Measurements from ENCODE around the gene SLC6A7. TPM values are rescaled to one million over a fixed set of nuclear protein-coding genes. Genes with fewer than 3 reads are reported as not detected.

SLC6A7 gene
- polyA plus RNA-seq, 1 of the 3 experiments (the other 2 are of a cell fraction) = not detected

DNA sequence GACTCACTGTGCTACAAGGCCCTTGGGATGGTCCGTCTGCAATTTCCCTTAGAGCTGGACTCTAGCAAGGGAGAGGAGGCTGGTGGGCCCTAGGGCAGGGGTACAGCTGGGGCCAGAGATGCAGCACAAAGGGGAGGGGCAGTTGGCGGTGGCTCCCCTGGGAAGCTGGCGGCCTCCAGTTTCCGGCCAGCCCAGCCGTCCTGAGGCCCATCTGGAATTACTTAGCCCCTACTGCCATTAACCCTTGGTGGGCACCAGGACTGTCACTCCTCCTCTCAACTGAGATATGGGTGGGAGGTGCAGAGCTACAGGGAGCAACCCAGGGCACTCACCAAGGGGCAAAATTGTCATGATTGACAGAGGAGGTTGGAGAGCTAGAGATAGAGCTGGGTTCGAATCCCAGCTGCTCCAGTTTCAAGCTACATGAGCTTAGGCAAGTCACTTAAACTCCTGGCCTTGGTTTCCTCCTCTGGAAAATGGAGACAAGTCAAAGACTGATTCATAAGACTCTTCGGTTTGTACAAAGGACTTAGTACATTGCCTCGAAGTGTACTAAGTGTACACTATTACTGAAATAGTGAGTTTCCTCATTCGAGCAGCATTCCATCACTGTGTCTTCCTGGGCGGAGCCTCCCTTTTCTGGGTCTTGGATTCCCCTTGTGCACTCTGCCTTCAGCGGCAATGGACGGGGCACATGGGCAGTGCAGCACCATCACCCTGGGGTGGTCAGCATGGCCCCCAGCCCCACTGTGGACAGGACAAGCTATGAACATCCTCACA lies 31.5 kb upstream of the SLC6A7 start (continued):
- TF ChIP-seq POLR2AphosphoS5 (IDR thresholded peaks at IDR 0.05; ENCODE audit: low read depth, low read length) = peak; percentile 66; the same call in 1 of the 2 replicates
- TF ChIP-seq SMC3 (IDR thresholded peaks at IDR 0.05; ENCODE audit: low read depth, low read length) = 0 out of 2 replicates have a peak, but pooled peaks have one; percentile 10
- TF ChIP-seq FOSL2 (IDR thresholded peaks at IDR 0.05; ENCODE audit: borderline replicate concordance, low read depth) = no peak
- TF ChIP-seq TEAD4 (IDR thresholded peaks at IDR 0.05; ENCODE audit: borderline replicate concordance, insufficient read depth) = 0 out of 2 replicates have a peak, but pooled peaks have one; percentile 14
- peak; percentile 44; the same call in 1 of the 2 replicates for TF ChIP-seq NFIC (IDR thresholded peaks at IDR 0.05; ENCODE audit: borderline replicate concordance)
- peak; percentile 97 for TF ChIP-seq TCF12 (IDR thresholded peaks at IDR 0.05)
- TF ChIP-seq CHD2 (IDR thresholded peaks at IDR 0.05; ENCODE audit: low read length, partially characterized antibody) = peak; percentile 81
- TF ChIP-seq, protein P1, sequence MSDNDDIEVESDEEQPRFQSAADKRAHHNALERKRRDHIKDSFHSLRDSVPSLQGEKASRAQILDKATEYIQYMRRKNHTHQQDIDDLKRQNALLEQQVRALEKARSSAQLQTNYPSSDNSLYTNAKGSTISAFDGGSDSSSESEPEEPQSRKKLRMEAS (IDR thresholded peaks at IDR 0.05; ENCODE audit: low read depth) = peak; percentile 32; the same call in 1 of the 2 replicates
- no peak; the same call in 1 of the 2 replicates for TF ChIP-seq RAD21 (IDR thresholded peaks at IDR 0.05; ENCODE audit: low read length)
- no peak for TF ChIP-seq MEF2A (IDR thresholded peaks at IDR 0.05; ENCODE audit: borderline replicate concordance, low read depth)
- TF ChIP-seq, protein P2, sequence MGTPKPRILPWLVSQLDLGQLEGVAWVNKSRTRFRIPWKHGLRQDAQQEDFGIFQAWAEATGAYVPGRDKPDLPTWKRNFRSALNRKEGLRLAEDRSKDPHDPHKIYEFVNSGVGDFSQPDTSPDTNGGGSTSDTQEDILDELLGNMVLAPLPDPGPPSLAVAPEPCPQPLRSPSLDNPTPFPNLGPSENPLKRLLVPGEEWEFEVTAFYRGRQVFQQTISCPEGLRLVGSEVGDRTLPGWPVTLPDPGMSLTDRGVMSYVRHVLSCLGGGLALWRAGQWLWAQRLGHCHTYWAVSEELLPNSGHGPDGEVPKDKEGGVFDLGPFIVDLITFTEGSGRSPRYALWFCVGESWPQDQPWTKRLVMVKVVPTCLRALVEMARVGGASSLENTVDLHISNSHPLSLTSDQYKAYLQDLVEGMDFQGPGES (IDR thresholded peaks at IDR 0.05; ENCODE audit: low read depth, low read length) = no peak

DNA sequence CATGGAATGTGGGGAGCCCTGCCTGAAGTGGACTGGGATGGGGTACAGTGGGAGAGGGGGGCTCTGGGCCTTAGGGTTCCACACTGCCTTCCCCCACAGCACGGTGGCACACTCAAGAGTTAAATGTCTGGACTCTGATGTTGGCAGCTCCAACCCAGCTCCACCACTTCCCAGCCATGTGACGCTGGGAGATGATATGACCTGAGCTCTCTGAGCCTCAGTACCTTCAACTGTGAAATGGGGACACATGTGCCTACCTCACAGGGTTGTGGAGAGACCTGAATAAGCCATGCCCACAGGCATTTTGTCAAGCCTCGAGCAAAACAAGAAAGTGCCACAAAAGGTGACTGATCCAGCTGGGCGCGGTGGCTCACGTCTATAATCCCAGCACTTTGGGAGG lies 30.8 kb upstream of the SLC6A7 start:
- Histone ChIP-seq H3K9me3 (no peaks in the 10 kb centered on the region), H3K36me3 (replicated peaks in 1 of 2; ENCODE audit: control insufficient read depth in 1 of 2, insufficient read depth in 2 of 2, low read length in 1 of 2) (peaks cover 0 to 1% of the 10 kb centered on the region in 2 experiments), H3K4me1 (ENCODE audit: control insufficient read depth in 1 of 2, insufficient read depth in 2 of 2, low read depth in 1 of 2, low read length in 1 of 2) (peaks cover 31 to 69% of the 10 kb centered on the region in 2 experiments), H4K20me1 (ENCODE audit: insufficient read depth) (no peaks in the 10 kb centered on the region; the same call in 1 of the 2 replicates), H3K9me2 (no peaks in the 10 kb centered on the region), H3K79me2 (ENCODE audit: insufficient read depth) (peaks cover 15% of the 10 kb centered on the region), H3K4me2 (peak overlapping the region; percentile 23; the same call in 1 of the 2 replicates), H3K9ac (no peak overlapping the region), H3K27me3 (ENCODE audit: insufficient read depth) (no peaks in the 10 kb centered on the region), H3F3A (replicated peaks; ENCODE audit: insufficient read depth) (peaks cover 32% of the 10 kb centered on the region), H2AFZ (ENCODE audit: low read depth) (no peak overlapping the region), H3K27ac (ENCODE audit: low read depth in 2 of 2, low read length in 1 of 2) (peak overlapping the region; percentile 94 to 96; a peak in 3 of 4 replicates), H3K4me3 (ENCODE audit: low read depth in 2 of 2, low read length in 1 of 2) (no peak overlapping the region)
- DNase-seq = no peak
- POLR2A ChIA-PET = interaction anchor here (1.1 kb wide), 1 partner anchor 17 kb away, joined by 3 read pairs; no protein-coding TSS in a partner anchor
- no peak for TF ChIP-seq NFIC (IDR thresholded peaks at IDR 0.05; ENCODE audit: borderline replicate concordance)
- no peak for TF ChIP-seq CHD2 (IDR thresholded peaks at IDR 0.05; ENCODE audit: low read length, partially characterized antibody)
- no peak for TF ChIP-seq TAF1 (IDR thresholded peaks at IDR 0.05; ENCODE audit: borderline replicate concordance, low read depth, low read length)
- no peak for TF ChIP-seq ELF1 (IDR thresholded peaks at IDR 0.05)
- TF ChIP-seq, protein P1 (IDR thresholded peaks at IDR 0.05; ENCODE audit: low read depth) = no peak
- no peak for TF ChIP-seq RAD21 (IDR thresholded peaks at IDR 0.05; ENCODE audit: low read length)
- TF ChIP-seq SMC3 (IDR thresholded peaks at IDR 0.05; ENCODE audit: low read depth, low read length) = no peak
- TF ChIP-seq, protein P3, sequence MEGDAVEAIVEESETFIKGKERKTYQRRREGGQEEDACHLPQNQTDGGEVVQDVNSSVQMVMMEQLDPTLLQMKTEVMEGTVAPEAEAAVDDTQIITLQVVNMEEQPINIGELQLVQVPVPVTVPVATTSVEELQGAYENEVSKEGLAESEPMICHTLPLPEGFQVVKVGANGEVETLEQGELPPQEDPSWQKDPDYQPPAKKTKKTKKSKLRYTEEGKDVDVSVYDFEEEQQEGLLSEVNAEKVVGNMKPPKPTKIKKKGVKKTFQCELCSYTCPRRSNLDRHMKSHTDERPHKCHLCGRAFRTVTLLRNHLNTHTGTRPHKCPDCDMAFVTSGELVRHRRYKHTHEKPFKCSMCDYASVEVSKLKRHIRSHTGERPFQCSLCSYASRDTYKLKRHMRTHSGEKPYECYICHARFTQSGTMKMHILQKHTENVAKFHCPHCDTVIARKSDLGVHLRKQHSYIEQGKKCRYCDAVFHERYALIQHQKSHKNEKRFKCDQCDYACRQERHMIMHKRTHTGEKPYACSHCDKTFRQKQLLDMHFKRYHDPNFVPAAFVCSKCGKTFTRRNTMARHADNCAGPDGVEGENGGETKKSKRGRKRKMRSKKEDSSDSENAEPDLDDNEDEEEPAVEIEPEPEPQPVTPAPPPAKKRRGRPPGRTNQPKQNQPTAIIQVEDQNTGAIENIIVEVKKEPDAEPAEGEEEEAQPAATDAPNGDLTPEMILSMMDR (IDR thresholded peaks at IDR 0.05) = no peak
- no peak for TF ChIP-seq EZH2phosphoT487 (IDR thresholded peaks at IDR 0.05; ENCODE audit: borderline replicate concordance, low read depth)
- TF ChIP-seq USF1 (IDR thresholded peaks at IDR 0.05; ENCODE audit: borderline replicate concordance, low read depth) = no peak
- no peak for TF ChIP-seq GABPA (IDR thresholded peaks at IDR 0.05; ENCODE audit: low read depth)
- TF ChIP-seq FOSL2 (IDR thresholded peaks at IDR 0.05; ENCODE audit: borderline replicate concordance, low read depth) = no peak
- TF ChIP-seq, protein P2 (IDR thresholded peaks at IDR 0.05; ENCODE audit: low read depth, low read length) = no peak
- no peak for TF ChIP-seq RFX5 (IDR thresholded peaks at IDR 0.05; ENCODE audit: low read length)
- TF ChIP-seq GATA2 (CRISPR knock-in tag; IDR thresholded peaks at IDR 0.05) = no peak
- TF ChIP-seq TCF12 (IDR thresholded peaks at IDR 0.05) = no peak
- no peak for TF ChIP-seq NRF1 (IDR thresholded peaks at IDR 0.05; ENCODE audit: low read depth, low read length)
- no peak for TF ChIP-seq FOXJ3 (CRISPR knock-in tag; IDR thresholded peaks at IDR 0.05)
- WGBS (ENCODE audit: low lambda C conversion rate) = 81% methylated on average over 5 of the region's 6 CpGs
- CTCF ChIA-PET = interaction anchor here (0.7 to 1.6 kb wide), 7 partner anchors 10 to 306 kb away, joined by 3 to 6 read pairs (median 3); no protein-coding TSS in a partner anchor
